GM19397 (cell line): ENCODE measurements around the gene ERC1.

Source experiments
- ATAC-seq: cut with Tn5 transposase; IDR thresholded peaks from one replicate; pipeline ENCODE4 v1.9.1; 2021; ENCODE audit warnings: mild to moderate bottlenecking, moderate library complexity; ENCODE audit not compliant: unreplicated experiment

ERC1 gene

DNA sequence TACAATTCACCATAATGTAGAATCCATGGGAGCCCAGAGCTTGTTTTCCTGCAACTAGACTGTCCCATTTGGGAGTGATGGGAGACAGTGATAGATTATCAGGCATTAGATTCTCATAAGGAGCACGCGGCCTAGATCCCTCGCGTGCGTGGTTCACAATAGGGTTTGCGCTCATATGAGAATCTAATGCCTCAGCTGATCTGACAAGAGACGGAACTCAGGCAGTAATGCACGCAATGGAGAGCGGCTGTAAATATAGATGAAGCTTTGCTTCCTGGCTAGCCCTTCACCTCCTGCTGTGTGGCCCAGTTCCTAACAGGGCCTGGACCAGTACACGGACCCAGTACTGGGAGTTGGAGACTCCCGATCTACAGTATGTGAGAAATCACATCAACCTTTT lies 476.7 kb downstream of the ERC1 start:
- ATAC-seq, result no peak

DNA sequence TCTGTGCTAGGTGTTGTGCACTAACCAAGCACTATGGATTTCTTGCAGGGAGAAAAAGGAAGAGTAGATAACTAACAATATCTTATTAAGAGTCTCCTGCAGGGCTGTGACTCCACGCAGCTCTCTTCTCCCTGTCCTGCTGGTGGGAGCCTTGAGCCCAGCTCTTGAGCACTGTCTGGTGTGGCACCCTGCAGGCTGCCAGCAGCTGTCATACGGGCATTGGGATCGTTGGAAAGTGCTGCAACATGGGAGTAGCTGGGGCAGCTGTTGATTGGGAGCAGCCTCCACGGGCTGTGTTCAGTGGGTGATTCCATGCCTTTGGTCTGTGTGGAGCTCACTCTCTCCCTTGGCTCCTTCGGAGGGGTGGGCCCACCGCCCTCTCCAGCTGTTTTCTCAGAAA lies 478.0 kb downstream of the ERC1 start:
- ATAC-seq, result no peak

DNA sequence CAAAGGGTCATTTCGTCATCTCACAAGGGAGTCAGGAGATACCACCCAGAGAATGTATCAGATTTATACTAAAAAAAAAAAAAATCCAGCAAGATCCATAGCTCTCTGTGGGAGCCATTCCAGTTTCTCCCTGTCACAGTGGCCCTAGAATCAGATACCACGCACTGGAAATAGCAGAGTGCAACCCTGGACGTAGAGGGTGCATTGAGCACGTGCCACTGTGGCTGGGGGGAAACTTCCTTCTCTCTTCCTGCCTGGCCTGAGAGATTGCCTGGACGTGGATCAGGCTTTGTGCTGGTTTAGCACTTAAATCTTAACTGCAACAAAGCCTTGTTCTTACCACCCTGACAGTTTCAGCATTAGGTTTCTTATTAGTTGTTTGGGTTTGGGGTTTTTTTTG lies 479.0 kb downstream of the ERC1 start:
- no peak for ATAC-seq

DNA sequence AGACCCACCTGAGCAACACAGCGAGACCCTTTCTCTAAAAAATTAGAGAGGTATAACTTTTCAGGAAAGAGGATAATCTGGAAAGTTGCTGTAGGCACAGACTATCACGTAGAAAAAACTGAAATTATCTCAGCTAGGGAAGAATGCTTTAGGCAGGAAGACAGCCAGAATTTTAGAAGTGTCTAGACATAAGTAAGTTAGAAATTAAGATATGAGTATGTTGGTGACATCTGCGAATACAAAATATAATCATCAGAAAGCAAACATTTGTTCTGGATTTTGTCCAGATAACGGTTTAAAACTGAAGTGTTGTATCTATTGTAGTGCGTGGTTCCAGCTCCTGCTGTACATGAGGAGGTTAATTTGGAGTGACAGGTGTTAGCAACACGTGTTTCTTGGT lies 480.2 kb downstream of the ERC1 start:
- ATAC-seq, result no peak

DNA sequence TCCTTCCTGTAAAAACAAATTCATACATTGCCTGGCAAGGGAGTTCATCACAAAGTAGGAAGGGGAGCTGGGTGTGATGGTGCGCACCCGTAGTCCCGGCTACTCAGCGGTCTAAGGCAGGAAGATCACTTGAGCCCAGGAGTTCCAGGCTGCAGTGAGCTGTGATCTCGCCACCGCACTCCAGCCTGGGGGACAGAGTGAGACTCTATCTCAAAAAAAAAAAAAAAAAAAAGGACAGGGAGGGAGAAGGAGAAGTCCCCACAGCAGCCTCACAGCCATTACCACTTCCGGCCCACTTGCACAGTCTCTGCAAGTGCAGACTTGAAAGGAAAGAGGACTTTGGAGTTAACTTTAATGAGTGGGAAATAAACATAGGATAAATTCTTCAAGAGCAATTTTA lies 482.4 kb downstream of the ERC1 start:
- ATAC-seq, result no peak

DNA sequence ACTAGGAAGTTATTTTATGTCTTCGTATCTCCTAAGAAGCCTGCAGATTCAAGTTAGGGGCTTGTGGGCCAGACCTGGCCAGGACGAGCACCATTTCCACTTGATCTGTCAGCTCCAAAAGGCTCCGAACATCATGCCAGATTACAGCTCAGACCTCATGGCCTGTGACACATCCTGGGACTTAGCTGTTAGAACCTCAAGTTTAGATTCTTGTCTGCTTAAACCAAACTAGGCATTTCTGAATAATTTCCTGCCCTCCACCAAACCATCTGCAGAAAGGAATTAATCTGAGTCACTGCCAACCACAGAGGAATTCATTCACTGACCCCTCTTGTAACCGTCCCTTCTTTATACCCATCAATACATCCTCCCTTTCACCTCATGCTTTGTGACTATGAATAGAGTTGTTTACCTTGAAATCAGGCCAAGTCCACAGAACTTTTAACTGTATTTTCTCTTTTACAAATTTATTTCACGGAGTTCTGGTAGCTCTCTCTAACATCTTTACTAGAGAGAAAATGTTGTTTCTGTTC lies 483.1 kb downstream of the ERC1 start:
- ATAC-seq, result no peak

DNA sequence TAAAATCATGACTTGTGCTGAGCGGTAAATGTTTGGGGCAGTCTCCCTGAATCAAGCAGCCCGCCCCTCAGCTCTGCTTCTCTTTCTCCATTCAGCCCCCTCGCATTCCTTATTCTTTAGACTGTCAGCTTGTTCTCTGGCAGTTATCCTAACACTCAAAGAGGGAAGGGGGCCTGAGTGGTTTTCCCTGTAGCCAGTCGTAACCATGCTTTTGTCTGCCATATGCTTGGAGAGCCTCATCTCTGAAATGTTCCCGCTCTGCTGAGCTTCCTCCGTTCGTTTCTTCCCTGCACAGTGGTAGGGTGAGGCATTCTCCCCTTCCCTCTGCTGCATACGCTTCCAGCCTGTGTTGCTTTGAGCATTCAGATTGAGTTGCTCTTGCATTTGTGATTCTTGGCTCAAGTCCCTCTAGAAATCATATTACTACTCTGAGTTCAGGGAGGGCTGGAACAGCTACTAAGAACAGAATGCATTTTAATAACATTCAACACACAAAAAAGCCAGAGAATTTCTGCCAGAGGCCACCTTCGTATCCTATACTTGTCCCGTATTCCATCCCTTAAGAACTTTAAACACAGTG lies 483.6 kb downstream of the ERC1 start:
- no peak for ATAC-seq

DNA sequence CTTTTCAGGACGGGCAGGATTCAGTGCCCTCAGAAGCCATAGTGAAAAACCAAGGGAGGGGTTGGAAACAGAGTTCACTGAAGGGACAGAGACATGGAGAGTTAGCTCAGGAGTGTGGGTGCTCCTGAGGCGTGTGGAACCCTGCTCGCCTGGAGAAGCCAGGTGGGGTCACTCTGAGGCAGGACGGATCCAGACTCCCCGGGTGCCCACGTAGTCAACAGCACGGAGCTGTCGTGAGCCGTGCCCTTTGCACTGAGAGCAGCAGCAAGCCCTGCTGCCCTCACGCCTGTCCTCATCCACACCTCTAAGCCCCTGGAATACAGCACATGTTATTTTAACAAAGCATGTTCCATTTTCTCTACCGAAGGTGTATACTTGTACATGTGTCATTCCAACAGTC lies 488.6 kb downstream of the ERC1 start:
- ATAC-seq, result no peak

DNA sequence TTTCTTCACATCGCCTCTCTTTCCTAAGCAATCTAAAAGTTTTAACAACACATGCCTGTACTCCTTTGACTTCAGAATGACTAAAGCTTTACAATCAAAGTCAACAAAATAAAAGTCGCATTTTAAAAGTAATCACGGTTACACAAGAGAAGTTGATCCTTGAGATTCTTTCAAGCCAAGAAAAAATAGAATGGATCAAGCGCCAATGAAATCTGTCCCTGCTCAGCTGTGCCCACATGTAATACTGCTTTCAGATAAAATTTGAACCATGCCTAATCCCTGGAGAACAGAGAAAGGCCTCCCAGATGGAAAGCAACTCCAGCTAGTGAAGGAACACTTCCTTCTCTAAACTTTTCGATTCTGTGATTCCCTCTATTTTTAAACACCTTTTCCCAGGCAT lies 490.3 kb downstream of the ERC1 start:
- no peak for ATAC-seq

DNA sequence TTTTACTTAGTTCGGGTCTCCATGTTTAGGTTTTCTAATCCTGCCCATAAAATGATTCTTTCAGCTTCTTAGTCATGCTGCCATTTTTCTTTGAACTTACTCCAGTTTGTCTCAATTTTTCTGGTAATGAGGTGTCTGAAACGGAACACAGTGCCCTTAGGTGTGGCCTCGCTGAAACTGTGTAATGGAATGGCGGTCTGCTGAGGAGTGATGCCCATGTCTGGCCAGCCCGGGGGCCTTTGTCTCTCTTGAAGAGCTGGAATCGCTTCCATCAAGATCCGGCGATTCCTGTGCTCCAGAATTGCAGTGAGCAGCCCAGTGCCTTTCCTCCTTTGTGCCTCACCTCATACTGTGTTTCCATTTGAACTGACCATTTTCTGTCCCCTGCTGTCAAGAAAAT lies 490.9 kb downstream of the ERC1 start:
- ATAC-seq, result no peak

DNA sequence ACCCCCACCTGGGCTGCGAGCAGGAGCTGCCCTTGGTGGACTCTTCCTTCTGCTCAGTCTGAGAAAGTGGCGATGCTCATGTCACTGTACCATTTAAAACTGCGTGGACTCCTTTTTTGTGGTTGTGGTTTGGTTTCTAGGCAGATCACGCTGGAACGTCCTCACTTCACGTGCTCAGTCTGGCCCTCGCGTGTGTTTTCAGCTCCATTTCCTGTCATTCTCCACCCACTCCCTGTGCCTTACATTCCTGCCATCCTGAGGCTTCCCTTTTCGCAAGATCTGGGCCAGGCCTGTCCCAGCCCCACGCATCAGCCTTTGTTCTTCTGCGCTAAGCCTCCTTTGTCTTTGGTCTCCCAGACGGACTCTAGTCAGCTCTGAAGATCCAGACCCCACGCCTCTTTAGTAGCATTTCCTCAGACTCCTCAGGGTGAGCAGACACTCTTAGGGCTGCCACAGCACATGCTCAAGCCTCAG lies 497.9 kb downstream of the ERC1 start:
- no peak for ATAC-seq

DNA sequence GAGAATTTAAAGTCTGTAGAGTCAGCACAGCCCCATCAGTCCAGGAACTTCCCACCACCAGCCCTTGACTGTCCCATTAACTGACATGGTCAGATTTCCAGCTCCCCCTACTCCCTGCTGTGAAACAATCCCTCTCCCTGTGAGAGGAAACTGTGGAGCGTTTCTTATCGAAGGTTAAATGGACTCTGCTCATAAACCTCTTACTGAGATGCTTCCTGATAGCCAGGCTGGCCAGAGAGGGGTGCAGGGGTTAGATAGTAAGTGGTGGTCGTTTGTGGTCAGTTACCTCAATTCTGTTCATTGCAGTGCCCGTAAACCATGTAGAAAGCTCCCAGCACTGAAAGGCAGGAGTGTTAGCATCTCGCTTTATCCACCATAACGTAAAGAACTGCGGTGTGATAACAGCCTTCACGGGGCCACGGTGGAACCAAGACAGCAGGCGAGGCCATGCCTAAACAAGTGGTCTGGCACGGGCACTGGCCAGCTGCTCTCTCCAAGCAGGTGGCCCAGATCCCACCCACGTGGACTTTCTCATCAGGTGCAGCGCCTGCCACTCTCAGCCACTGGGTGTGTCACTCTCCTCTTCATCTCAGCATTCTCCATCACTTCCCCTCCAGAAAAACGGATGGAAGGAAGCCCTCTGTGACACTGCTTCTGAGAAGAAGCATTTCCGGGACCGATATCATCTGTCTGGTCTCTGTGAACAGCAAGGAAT lies 501.1 kb downstream of the ERC1 start:
- ATAC-seq, result no peak

DNA sequence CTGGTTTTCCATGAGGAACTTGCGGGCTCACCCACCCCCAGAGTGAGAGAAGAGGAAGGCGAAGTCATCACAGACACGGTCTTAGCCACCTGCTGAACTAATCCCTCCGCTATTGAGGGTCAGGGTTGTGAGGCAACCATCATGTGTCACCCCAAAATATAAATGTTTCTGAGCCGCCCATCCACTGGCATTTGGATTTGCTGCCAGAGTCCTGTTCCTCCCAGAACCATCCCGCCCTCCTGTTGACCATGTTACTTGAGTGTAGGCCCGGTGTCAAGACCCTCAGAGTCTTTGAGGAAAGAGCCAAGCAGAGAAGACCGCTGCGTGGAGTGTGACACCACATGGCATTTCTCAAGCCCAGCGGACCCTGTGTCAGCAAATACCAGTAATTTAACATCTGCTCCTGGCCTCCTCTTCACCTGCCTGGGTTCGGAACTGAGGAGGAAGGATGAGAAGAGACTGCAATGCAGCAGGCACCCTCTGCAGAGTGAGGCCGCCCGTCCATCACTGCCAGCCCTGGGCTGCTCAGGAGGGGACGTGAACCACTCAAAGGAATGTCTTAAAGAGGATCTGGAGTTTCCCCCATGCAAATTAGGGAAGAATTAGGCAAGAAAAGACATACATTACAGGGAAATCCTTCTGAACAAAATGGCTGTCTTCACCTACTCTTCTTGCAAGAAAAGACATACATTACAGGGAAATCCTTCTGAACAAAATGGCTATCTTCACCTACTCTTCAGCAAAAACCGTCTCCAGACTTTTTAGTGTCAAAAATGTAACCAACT lies 502.9 kb downstream of the ERC1 start:
- ATAC-seq, result no peak

DNA sequence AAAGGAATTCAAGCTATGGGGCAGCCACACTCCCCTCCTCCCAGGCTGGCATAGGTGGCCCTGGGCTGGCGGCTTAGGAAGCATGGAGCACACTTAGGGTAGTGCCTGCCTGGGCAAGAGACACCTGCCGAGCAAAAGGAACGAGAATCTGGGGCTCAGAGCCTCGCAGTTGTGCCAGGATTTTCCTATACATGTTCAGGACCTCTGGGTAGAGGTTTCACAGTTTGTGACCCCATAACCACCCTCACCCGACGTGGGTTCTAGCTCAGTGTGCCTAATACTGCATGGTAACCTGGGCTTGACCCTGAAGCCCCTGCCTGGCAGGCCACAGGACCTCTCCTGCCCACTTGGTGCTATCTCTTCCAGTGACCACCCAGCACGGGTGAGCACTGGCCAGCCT lies 503.8 kb downstream of the ERC1 start:
- ATAC-seq, result no peak

DNA sequence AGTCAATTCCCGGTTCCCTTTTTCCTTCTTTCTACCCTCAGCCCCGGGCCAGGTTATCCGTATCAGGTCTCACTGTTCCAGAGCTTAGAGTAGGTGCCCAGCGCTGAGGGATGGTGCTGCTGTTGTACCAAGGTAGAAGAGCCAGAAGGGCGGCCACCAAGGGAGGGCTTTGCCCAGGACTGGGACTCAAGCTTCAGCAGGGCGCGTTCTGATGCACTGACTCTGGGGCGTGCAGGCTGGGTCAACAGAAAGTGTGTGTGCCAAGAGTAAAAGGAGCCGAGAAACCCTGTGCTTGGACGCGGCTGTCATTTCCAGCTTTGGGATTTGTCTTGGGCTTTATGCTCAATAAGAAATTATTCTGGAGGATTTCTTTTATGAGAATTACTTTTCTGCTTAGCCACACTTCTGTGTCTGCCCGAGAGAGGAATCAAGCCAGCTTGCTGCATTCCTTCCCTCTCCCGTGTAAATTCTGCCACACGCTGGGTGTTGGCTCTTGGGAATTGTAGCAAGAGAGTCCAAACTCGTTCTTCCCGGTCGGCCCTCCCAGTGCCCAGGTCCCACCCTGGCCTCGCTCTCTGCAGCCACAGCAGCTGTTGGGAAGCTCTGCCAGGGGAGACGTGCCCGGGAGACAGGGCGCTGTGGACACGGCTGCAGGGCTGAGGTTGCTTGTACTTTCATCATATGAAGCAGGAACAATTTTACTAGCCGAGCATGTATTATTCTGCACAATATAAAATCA lies 505.3 kb downstream of the ERC1 start:
- ATAC-seq, result no peak

DNA sequence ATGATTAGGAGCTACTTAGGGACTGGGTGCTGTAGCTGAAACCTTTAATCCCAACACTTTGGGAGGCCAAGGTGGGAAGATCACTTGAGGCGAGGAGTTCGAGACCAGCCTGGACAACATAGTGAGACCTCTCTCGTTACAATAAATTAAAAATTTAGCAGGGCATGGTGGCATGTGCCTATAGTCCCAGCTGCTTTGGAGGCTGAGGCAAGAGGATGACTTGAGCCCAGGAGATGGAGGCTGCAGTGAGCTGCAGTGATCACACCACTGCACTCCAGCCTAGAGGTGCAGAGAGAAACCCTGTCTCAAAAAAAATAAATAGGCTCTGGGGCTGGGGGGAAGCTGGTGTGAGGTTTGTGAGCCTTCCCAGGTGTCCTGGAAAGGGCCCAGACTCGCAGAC lies 506.1 kb downstream of the ERC1 start:
- ATAC-seq, result no peak

DNA sequence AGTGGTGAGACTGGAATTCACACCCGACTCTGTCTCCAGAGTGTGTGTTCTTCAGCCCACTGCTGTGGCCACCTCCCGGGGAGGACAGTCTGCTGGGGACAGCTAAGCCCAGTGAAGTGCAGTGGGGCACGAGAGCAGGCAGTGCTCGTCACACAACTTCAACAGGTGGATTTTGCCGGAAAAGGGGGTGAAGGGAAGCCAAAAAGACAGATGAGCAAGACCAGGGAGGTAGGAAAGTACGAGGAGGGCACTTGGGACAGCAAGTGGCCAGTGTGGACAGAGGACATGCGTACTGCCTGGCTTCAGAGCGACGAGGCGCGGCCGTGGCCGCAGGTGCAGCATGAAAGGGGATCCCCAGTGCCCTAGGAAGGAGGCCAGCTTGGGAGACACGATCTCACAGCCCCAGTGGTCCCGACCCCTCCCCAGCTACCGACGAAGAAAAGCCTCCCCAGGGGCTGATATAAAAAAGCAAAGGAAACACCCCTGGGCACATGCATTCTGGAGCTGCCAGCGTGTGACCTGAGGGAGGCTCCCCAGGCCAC lies 507.2 kb downstream of the ERC1 start:
- ATAC-seq, result no peak

DNA sequence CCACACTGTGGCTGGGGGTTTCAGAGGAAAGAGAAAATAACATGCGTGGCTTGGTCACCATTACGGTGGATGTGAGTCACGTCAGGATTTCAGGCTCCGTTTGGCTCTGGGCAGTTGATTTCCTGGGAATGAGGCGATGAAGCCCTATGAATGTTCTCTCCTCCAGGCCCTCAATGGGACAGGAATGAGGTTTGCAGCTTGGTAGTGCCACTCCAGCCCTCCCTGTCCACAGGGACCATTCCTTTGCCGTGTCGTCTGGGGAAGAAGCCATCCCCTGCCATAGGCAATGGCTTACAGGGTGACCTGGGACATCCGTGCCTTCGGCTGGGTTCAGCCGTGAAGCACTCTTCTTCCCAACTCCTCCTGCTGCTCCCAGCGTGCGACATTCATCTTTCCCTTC lies 508.3 kb downstream of the ERC1 start:
- ATAC-seq, result no peak

DNA sequence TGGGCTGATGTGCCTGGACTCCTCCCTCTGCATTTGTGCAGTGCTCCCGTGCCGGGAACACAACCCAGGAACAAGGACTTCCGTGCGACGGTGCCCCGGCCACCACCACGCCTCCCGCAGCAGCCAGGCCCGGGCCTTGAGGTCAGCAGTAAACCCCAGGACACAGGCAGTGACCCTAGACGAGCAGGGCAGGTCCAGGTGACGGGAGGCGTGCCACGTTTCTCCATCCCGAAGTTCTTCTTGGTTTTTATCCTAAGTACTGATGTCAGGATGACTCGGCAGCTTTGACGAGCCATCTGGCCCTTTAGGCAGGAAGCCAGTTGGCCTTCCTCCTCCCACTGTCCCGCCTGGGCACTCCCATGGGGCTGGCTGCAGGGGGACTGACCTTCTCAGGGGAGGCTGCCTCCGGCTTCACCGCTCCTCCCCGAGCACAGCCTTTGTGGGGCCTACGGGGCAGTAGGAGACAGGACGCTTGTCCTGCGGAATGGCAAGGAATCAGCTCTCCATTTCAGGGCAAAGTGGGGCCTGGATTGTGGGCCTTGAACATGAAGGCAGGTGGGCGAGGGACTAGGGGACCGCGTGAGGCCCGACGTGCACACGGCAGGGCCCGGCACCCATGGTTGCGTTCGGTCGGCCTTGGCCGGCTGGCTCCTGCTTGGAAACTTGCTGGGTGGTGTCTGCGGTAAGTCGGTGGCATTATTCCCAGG lies 509.2 kb downstream of the ERC1 start:
- no peak for ATAC-seq

DNA sequence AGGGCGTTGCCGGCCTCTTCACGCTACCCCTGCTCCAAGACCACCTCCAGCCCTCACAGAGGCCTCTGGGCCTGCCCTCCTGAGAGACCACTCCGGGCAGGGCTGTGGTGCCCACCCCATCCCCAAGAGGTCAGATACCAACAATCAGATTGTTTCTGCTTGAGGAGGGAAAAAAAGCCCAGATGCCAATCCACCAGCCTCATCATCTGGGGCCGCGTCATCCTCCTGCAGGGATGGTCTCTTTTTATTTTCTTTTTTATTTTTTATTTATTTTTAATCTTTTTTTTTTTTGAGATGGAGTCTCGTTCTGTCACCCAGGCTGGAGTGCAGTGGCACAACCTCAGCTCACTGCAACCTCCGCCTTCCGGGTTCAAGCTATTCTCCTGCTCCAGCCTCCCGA lies 510.0 kb downstream of the ERC1 start:
- ATAC-seq, result no peak
